Transverse colon (tissue), 4 donors: ENCODE data around the gene PELI2.

Experiments used
- EP300 ChIP-seq: sonication (generic); formaldehyde crosslinking; IDR thresholded peaks from one replicate; pipeline ENCODE4 v1.6.1; 2017; ENCODE audit warnings: antibody characterized with exemption, low read depth
- POLR2A ChIP-seq: fragments of 450-650 bp; IDR thresholded peaks from one replicate; pipeline ENCODE4 v1.6.1; 2016; ENCODE audit warnings: antibody characterized with exemption, mild to moderate bottlenecking, moderate library complexity
- POLR2AphosphoS5 ChIP-seq, 3 donors: sonication (generic); formaldehyde crosslinking; IDR thresholded peaks; one replicate each; pipeline ENCODE4 v1.6.1; 2016; ENCODE audit warnings: antibody characterized with exemption in 3 of 3
- TF ChIP-seq, protein P1 (sequence below), 5 experiments: fragments of 200-600 bp in 3 of 5; fragments of 450-650 bp in 2 of 5; sonication (generic) in 3 of 5; IDR thresholded peaks; 1 replicate in 2 of 5; 2 replicates in 3 of 5; pipeline ENCODE4 v1.5.1; 2016 to 2017; ENCODE audit warnings: antibody characterized with exemption in 5 of 5, inconsistent platforms in 3 of 5, mild to moderate bottlenecking in 2 of 5, moderate library complexity in 1 of 5

DNA sequence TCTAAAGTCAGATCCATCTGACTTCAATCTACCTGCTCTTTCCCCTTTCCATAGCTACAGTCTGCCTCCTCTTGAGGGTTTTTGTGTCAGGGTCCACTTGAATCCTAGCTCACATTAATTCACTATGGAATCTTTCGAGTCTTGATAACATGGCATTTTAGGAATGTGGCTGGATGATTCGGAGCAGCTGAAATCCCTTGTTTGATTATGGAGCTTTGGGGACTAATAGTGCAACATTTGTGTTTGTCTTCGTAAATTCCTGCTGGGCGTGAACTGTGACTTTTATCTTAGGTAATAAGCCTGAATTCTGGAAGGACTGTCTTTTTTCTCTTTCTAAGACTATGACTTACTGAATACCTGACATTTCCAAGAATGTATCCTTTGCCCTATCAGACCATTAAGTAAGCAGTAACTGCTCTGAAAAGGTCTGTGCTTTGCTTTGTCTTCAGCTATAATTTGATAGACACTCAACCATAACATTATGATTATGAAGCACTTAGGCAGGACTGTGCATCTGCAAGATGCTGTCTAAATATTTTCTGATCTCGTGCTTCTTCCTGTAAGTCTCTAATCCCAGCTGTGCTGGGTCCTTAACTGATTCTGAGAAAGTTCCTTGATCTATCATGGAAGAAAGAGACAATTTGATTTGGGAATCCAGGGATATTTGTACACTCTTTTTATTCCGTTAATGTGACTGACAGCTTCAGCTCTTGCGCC lies 19.0 kb upstream of the PELI2 start:
- TF ChIP-seq, protein P1, sequence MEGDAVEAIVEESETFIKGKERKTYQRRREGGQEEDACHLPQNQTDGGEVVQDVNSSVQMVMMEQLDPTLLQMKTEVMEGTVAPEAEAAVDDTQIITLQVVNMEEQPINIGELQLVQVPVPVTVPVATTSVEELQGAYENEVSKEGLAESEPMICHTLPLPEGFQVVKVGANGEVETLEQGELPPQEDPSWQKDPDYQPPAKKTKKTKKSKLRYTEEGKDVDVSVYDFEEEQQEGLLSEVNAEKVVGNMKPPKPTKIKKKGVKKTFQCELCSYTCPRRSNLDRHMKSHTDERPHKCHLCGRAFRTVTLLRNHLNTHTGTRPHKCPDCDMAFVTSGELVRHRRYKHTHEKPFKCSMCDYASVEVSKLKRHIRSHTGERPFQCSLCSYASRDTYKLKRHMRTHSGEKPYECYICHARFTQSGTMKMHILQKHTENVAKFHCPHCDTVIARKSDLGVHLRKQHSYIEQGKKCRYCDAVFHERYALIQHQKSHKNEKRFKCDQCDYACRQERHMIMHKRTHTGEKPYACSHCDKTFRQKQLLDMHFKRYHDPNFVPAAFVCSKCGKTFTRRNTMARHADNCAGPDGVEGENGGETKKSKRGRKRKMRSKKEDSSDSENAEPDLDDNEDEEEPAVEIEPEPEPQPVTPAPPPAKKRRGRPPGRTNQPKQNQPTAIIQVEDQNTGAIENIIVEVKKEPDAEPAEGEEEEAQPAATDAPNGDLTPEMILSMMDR (IDR thresholded peaks at IDR 0.05), result no peak
- no peak for TF ChIP-seq POLR2A
- TF ChIP-seq POLR2AphosphoS5 (IDR thresholded peaks at IDR 0.05), result no peak
- TF ChIP-seq EP300, result no peak
